T1000 (cell line): ENCODE measurements around the gene ZCCHC7.
A peak's percentile ranks its signal among the peaks of the same experiment; 100 is the strongest.

Experiments
- DNase-seq: peaks from one replicate; lab custom pipeline; 2025; ENCODE audit warnings: mixed read lengths; lab: John Stamatoyannopoulos, UW

Gene ZCCHC7

GRCh38 chr9:37336150-37336549 lies 215.8 kb downstream of the ZCCHC7 start:
- no peak for DNase-seq

DNA sequence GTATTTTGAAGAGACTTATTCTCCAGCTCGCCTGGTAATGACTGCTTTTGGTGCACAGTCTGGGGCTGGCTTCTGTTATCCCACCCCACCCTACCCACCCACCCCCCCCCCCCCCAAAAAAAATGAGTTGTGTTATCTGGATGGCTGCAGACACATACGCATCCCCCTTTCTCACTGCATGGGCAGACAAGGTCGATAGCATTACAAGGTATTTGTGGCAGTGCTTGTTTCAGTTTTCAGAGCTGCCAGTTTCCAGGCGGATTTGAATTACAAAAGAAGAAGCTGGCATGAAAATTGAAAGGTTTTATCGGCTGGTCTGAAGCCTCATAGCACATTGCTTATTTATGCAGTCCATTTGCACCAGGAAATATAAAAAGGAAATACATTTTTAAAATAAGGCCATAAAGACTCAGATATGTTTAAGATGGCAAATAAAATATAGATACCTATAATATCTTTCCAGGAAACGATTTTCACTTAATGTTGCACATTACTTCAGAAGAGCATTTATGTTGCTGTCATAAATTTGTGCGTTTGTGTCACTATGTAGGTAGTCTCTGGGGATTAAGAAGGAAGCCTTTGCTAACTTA lies 217.0 kb downstream of the ZCCHC7 start:
- DNase-seq, result no peak

DNA sequence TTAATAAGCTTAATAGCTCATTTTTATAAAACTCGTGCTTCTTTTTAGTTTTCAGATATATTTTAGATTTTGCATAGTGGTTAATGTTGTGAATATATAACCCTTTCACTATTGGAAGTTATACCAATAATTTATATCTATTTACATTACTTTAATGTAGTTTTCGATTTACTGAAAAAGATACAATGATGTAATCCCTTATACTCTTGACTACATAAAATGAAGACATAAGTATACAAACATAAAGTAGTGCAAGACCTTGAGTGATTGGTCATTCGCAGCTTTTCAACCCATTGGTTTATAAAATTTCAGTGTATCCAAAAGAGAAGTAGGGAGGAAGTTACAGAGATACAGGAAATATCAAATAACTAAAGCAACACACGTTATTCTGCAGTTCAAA lies 217.8 kb downstream of the ZCCHC7 start:
- DNase-seq, result no peak

DNA sequence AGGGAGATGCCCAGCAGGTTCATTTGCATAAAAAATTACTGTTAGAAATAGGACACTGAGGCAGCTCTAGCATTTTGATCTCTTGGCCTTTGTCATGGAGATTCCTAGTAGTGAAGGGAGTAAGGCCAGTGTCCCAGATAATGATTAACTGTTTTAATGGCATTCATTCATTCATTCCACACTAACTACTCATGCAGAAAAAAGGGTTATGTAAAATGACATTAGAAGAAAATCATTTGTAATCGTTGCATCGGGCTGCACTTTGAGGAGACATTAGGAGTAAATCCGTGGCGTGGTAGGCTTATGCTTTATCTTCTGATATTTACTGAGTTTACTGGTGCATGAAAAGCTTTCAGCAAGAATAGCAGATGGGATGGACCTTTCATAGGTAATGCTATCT lies 219.5 kb downstream of the ZCCHC7 start:
- no peak for DNase-seq

DNA sequence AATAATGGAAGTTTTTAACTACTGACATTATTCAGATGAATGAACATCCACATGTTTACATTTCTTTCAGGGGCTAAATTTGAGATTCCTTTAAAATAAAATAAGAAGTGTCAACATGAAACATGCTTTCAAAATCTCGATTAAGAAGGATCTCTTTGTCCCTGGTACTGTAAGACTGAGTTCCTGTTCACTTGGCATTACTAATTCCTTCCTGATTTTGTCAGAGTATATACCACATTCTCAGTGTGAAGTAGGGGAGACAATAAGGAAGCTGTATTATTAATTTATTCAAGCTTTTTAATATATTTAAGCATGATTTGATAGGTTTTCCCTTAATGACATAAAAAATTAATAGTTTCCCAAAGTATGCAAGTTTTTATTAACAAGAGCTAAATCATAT lies 220.6 kb downstream of the ZCCHC7 start:
- no peak for DNase-seq

- no peak for DNase-seq
Observed at GRCh38 chr9:37341704-37342103, 221.3 kb downstream of the ZCCHC7 start.

DNA sequence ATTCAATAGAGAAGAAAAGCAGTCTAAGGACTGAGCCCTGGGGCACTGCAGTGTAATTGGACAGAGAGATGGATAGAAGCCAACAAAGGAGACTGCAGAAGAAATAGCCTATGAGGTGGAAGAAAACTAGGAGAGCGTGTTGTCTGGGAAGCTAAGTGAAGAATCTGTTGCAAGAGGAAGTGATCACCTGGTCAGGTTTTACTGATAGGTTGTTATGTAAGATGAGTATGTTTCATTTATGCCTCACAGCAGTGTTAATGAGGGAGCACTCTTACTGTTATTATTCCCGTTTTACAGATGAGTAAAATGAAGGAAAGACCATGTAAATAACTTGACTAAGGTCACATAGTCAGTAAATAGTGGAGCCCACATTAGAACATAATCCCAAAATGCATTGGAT lies 222.1 kb downstream of the ZCCHC7 start:
- no peak for DNase-seq

DNA sequence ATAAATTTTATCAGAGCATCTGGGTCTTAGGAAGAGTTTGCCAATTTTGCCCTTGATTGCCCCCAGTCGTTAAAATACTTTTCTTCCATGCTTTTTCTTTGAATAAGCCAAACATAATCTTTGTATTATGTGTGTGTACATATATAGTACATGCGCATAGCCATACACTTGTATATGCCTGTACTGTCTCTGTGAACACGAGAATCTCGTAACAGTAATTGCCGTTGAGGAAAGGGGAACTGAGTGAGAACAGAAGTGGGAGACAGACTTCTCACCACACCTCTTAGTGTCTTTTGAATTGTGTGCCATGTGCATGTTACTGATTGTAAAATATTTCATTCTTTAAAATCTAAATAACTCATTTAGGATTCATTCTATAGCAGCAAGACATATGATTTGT lies 222.5 kb downstream of the ZCCHC7 start:
- no peak for DNase-seq

GRCh38 chr9:37343724-37344123 lies 223.3 kb downstream of the ZCCHC7 start:
- no peak for DNase-seq

GRCh38 chr9:37345038-37345437 lies 224.7 kb downstream of the ZCCHC7 start:
- DNase-seq, result no peak

GRCh38 chr9:37348917-37349316 lies 228.5 kb downstream of the ZCCHC7 start:
- no peak for DNase-seq

GRCh38 chr9:37350486-37351190 lies 230.3 kb downstream of the ZCCHC7 start:
- DNase-seq, result no peak

GRCh38 chr9:37353791-37354190 lies 233.4 kb downstream of the ZCCHC7 start:
- no peak for DNase-seq

DNA sequence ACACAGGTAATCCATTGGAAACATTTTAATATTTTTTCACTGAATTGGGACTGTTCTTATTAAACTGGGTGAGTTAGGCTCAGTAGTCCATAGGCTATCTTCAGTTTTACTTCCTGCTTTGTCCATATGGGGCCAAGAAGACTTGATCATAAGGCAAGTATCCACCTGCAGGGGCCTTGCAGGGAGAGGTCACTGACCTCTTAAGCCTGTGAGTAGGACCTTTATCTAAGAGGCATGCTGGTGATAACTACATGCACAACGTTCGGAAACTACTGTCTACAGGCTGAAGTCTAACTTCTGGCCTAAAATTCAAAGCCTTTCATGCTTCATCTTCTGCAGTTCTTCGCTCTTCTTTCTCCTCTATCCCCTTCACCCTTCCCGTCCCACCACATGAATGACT lies 242.1 kb downstream of the ZCCHC7 start:
- DNase-seq, result no peak

GRCh38 chr9:37363124-37363523 lies 242.8 kb downstream of the ZCCHC7 start:
- no peak for DNase-seq

DNA sequence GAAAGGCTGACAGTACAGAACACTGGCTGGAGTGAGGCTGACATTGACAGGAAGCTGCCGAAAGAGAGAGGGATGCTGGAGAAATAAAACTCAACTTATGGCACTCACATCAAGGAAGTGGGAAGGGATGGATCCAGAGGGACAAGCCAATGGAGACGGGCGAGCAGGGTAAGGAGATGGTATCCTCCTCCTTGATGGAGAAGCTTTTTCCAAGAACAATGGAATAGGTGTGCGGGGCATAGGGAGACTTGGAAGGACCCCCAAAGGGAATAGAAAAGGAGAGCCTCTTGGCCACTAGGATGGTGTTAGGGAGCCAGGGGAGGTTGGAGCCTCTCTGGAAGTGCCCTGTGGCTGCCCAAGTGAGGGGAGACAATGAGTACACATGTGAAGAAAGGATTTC lies 243.8 kb downstream of the ZCCHC7 start:
- no peak for DNase-seq

DNA sequence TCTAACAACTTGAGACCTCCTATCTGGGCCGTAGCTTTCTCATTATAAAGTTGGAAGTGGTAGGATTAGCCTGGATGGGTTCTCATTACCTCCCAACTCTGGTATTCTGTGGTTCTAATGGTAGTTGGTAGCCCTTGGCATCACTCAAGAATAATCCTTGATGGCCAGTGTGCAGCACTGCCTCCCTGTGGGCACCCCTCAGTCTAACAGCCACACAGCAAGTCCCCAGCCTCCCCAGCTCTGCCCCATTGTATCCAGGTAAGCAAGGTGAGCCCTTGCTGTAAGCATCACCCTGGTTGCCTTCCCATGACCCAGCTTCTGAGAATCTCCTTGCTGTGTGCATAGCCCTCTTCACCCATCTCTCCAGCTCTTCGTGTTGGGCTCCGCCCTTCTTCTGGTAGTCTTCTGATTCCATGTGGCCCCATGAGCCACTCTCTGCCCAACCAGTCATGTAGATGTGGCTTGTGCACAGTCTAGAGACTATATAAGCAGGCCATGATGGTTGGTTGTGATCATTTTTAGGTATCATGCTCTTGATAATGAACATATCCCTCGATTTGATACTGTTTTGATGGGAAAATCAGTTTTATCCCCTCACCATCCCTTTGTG lies 244.5 kb downstream of the ZCCHC7 start:
- no peak for DNase-seq

GRCh38 chr9:37369671-37370070 lies 249.3 kb downstream of the ZCCHC7 start:
- no peak for DNase-seq

DNA sequence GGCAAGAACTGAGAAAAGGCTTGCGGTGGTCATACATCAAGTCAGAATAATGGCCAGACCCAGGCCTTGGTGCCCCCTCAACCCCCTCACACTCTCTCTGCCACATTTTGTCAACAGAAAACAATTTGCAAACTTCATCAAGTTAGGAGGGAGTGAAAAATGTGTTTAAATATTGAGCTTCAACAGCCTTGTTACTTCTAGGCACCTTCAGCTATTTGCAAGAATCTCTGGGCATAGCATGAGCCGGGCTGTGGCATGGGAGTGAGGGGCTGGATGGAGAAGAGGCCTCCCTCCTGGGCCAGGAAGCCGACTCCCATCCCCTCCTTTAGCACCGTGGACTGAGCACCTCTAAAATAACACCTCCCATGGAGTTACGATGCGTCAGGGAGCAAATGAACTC lies 249.9 kb downstream of the ZCCHC7 start:
- DNase-seq, result no peak

DNA sequence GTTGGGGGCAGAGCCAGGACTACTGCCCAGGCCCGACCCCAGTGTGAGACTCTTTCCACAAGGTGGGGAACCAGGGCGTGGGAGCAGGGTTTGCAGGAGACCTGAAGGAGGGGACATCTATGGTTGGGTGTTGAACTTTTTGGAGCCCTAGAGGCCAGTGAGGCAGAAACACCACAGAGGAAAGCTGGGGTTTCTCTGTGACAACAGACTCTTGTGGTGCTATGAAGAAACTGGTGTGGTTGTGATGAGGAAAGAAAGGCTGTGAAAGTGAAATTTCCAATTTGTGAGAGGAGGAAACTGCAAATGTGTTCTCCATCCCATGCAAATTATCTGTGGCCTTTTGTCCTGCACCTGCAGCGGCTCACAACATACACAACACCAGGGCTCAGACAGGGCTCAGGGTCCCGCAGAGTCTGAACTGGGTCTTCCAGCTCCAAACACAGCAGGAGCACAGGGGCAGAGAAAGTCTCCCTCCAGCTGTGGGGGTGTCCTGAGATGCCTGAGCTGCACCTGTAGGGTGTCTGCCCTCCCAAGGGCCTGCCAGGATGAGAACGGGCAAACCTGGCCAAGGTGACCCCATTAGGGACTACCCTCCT lies 250.7 kb downstream of the ZCCHC7 start:
- no peak for DNase-seq

- peak; percentile 24 for DNase-seq
Observed at GRCh38 chr9:37371565-37372464, 251.4 kb downstream of the ZCCHC7 start.

- DNase-seq, result no peak
Observed at GRCh38 chr9:37372839-37373238, 252.5 kb downstream of the ZCCHC7 start.
